ENCODE data around the gene LTBP1.

LTBP1 gene

DNA sequence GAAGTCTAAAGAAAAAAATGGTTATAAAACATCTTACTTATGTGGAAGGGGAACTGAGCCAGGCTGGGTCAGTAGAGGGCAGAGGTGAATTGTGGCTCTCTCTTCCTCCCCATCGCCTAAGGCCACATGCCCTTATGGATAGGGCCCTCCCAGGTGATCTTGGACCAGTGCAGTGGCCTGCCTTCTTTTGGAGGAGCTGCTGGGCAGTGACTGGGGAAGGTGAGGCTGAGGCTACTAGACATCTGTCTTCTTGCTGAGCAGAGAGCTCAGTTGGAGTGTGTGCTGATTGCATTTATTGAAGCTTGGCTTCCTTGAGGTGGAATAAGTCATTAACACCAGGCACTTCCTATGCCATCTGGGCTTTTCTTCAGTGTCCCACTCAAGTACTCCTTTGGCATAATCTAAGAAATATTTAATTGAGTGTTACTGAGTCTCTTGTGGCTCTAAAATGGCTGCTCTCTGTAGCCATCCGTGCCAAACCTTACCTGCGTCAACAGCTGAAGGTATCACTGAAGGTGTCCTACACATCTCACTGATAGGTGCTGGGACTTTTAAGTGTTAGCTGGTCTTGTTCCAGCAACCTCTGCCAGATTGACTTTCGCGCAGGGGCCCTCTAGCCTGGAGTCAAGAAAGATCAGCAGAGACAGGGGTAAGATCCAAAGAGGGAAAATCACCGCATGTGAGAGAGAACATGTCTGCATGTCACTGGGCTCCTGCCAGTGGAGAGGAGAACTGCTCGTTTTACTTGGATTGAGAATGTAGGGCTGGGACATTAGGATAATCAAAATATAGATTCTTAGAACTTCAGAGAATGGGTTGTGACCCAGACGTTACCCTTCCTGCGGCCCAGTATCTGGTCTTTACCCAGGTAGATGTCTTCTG lies 256.1 kb downstream of the LTBP1 start:
- H3K36me3 ChIP-seq (ENCODE audit: control insufficient read depth, low read depth, low read length) = no peaks in the 10 kb centered on the region
- H3K4me3 ChIP-seq (ENCODE audit: low read length) = no peak overlapping the region
- no peaks in the 10 kb centered on the region for H3K27me3 ChIP-seq (ENCODE audit: control insufficient read depth, insufficient read depth, low read length)
- no peaks in the 10 kb centered on the region for H3K4me1 ChIP-seq (ENCODE audit: control insufficient read depth, low read depth, low read length)
- H3K27ac ChIP-seq (ENCODE audit: low read length) = no peak overlapping the region
- no peaks in the 10 kb centered on the region for H3K9me3 ChIP-seq (ENCODE audit: control insufficient read depth, low read depth, low read length)
- no peak overlapping the region for H3K9ac ChIP-seq (ENCODE audit: low read length)

- Histone ChIP-seq H3K27me3 (ENCODE audit: control insufficient read depth, insufficient read depth, low read length) (no peaks in the 10 kb centered on the region), H3K4me1 (ENCODE audit: control insufficient read depth, low read depth, low read length) (no peaks in the 10 kb centered on the region), H3K27ac (ENCODE audit: low read length) (no peak overlapping the region), H3K9me3 (ENCODE audit: control insufficient read depth, low read depth, low read length) (no peaks in the 10 kb centered on the region), H3K4me3 (ENCODE audit: low read length) (no peak overlapping the region), H3K36me3 (ENCODE audit: control insufficient read depth, low read depth, low read length) (no peaks in the 10 kb centered on the region), H3K9ac (ENCODE audit: low read length) (no peak overlapping the region)
Measured at GRCh38 chr2:33204945-33205344, 258.2 kb downstream of the LTBP1 start.

DNA sequence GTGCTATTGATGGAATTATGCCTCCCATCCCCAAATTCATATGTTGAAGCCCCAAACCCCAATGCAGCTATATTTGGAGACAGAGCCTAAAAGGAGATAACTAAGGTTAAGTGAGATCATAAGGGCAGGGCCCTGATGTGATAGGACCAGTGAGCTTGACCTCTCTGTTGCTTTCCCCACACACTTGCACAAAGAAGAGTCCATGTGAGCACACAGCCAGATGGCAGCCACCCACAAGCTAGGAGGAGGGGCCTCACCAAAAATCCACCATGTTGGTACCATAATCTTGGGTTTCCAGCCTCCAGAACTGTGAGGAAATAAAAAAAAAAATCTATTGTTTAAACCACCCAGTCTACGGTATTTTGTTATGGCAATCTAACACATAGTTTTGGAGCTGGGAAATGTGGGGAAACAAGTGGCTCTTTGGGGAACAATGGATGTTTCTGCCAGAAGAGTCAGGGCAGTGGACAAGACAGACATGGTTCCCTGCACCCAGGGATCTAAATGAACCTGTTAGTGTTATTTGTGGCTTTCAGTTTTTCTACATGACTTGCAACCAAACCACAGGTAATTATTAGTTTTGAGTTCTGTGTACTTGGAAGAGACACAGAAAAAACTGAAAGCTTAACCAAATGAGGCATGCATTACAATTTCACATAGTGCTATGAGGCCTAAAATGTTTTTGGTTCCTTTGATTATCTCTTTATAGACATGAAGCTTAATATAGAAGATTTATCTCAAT lies 259.1 kb downstream of the LTBP1 start:
- Histone ChIP-seq H3K36me3 (ENCODE audit: control insufficient read depth, low read depth, low read length) (no peaks in the 10 kb centered on the region), H3K4me1 (ENCODE audit: control insufficient read depth, low read depth, low read length) (peaks cover 5% of the 10 kb centered on the region), H3K9ac (ENCODE audit: low read length) (no peak overlapping the region), H3K9me3 (ENCODE audit: control insufficient read depth, low read depth, low read length) (no peaks in the 10 kb centered on the region), H3K27ac (ENCODE audit: low read length) (no peak overlapping the region), H3K4me3 (ENCODE audit: low read length) (no peak overlapping the region), H3K27me3 (ENCODE audit: control insufficient read depth, insufficient read depth, low read length) (no peaks in the 10 kb centered on the region)

- no peaks in the 10 kb centered on the region for H3K36me3 ChIP-seq (ENCODE audit: control insufficient read depth, low read depth, low read length)
- no peak overlapping the region for H3K9ac ChIP-seq (ENCODE audit: low read length)
- no peaks in the 10 kb centered on the region for H3K9me3 ChIP-seq (ENCODE audit: control insufficient read depth, low read depth, low read length)
- no peaks in the 10 kb centered on the region for H3K27me3 ChIP-seq (ENCODE audit: control insufficient read depth, insufficient read depth, low read length)
- H3K4me3 ChIP-seq (ENCODE audit: low read length) = no peak overlapping the region
- H3K27ac ChIP-seq (ENCODE audit: low read length) = no peak overlapping the region
- H3K4me1 ChIP-seq (ENCODE audit: control insufficient read depth, low read depth, low read length) = peaks cover 5% of the 10 kb centered on the region
Measured at GRCh38 chr2:33207151-33207740, 260.5 kb downstream of the LTBP1 start.

DNA sequence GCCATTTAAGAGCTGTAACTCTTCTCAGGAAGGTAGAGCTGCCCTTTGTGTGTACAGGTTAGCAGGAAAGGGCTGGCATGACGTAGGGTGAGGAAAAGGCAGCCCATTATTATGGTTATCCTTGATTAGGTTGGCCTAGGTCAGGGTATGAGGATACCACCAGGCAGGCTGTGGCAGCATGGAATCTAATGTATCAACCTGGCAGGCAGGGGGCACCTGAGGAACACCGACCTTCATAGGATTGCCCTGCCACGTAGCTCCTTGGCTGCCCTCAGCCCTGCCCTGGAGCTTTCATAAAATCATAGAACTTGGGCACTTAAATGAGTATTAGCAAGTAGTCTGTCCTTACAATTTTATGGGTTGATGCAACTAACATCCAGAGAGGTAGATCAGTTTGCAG lies 261.6 kb downstream of the LTBP1 start:
- Histone ChIP-seq H3K9ac (ENCODE audit: low read length) (no peak overlapping the region), H3K4me1 (ENCODE audit: control insufficient read depth, low read depth, low read length) (peaks cover 5% of the 10 kb centered on the region), H3K4me3 (ENCODE audit: low read length) (no peak overlapping the region), H3K27me3 (ENCODE audit: control insufficient read depth, insufficient read depth, low read length) (no peaks in the 10 kb centered on the region), H3K27ac (ENCODE audit: low read length) (no peak overlapping the region), H3K9me3 (ENCODE audit: control insufficient read depth, low read depth, low read length) (no peaks in the 10 kb centered on the region), H3K36me3 (ENCODE audit: control insufficient read depth, low read depth, low read length) (no peaks in the 10 kb centered on the region)

DNA sequence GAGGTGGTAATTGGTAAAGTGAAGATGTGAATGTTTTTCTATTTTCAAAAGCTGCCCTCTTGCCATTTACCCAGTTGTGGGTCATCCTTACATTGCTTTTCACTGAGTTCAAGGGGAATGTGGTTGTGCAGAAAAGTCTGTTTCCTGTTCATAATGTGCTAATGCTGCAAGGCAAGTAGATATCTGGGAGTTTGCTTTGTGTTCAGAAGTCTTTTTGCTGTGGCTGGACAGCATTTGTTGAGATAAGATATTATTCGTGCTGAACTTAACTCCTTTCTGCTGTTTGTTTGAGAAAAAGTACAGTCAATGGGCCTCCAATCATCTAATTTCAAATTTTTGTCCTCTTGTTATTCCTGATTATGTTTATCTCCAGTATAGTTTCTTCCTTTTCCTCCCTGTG lies 263.2 kb downstream of the LTBP1 start:
- Histone ChIP-seq H3K4me3 (ENCODE audit: low read length) (no peak overlapping the region), H3K9ac (ENCODE audit: low read length) (no peak overlapping the region), H3K9me3 (ENCODE audit: control insufficient read depth, low read depth, low read length) (no peaks in the 10 kb centered on the region), H3K36me3 (ENCODE audit: control insufficient read depth, low read depth, low read length) (no peaks in the 10 kb centered on the region), H3K4me1 (ENCODE audit: control insufficient read depth, low read depth, low read length) (peaks cover 5% of the 10 kb centered on the region), H3K27me3 (ENCODE audit: control insufficient read depth, insufficient read depth, low read length) (no peaks in the 10 kb centered on the region), H3K27ac (ENCODE audit: low read length) (no peak overlapping the region)

- Histone ChIP-seq H3K36me3 (ENCODE audit: control insufficient read depth, low read depth, low read length) (no peaks in the 10 kb centered on the region), H3K4me1 (ENCODE audit: control insufficient read depth, low read depth, low read length) (peaks cover 5% of the 10 kb centered on the region), H3K9ac (ENCODE audit: low read length) (no peak overlapping the region)
Measured at GRCh38 chr2:33210626-33211025, 263.9 kb downstream of the LTBP1 start.

GRCh38 chr2:33212151-33212550 lies 265.4 kb downstream of the LTBP1 start:
- Histone ChIP-seq H3K27ac (ENCODE audit: low read length) (no peak overlapping the region), H3K9ac (ENCODE audit: low read length) (no peak overlapping the region), H3K27me3 (ENCODE audit: control insufficient read depth, insufficient read depth, low read length) (no peaks in the 10 kb centered on the region), H3K36me3 (ENCODE audit: control insufficient read depth, low read depth, low read length) (no peaks in the 10 kb centered on the region), H3K4me1 (ENCODE audit: control insufficient read depth, low read depth, low read length) (peaks cover 5% of the 10 kb centered on the region), H3K4me3 (ENCODE audit: low read length) (no peak overlapping the region), H3K9me3 (ENCODE audit: control insufficient read depth, low read depth, low read length) (no peaks in the 10 kb centered on the region)

More at GRCh38 chr2:33210626-33211025, 263.9 kb downstream of the LTBP1 start:
- Histone ChIP-seq H3K27me3 (ENCODE audit: control insufficient read depth, insufficient read depth, low read length) (no peaks in the 10 kb centered on the region), H3K27ac (ENCODE audit: low read length) (no peak overlapping the region), H3K4me3 (ENCODE audit: low read length) (no peak overlapping the region), H3K9me3 (ENCODE audit: control insufficient read depth, low read depth, low read length) (no peaks in the 10 kb centered on the region)

GRCh38 chr2:33213244-33213643 lies 266.5 kb downstream of the LTBP1 start:
- peaks cover 5% of the 10 kb centered on the region for H3K4me1 ChIP-seq (ENCODE audit: control insufficient read depth, low read depth, low read length)
- no peak overlapping the region for H3K4me3 ChIP-seq (ENCODE audit: low read length)
- H3K27me3 ChIP-seq (ENCODE audit: control insufficient read depth, insufficient read depth, low read length) = no peaks in the 10 kb centered on the region
- H3K9me3 ChIP-seq (ENCODE audit: control insufficient read depth, low read depth, low read length) = no peaks in the 10 kb centered on the region
- H3K27ac ChIP-seq (ENCODE audit: low read length) = no peak overlapping the region
- H3K36me3 ChIP-seq (ENCODE audit: control insufficient read depth, low read depth, low read length) = no peaks in the 10 kb centered on the region
- H3K9ac ChIP-seq (ENCODE audit: low read length) = no peak overlapping the region

DNA sequence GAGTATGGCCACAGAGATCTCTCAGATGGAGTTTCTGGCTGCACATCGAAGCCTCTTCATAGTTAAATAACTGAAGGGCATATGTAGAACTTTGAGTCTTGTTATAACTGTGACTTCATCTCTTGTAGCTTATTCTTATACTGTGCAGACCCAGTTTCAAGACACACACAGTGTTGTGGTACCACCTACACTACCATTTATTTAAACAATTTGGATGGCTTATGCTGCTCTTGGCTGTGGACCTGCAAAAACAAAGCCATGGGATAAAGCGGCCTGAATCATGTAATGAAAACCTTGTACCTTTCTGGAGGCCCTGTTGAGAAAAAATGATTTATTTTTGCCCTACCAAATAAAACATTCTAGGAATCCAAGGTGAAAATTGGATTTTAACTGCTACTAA lies 266.9 kb downstream of the LTBP1 start:
- H3K4me3 ChIP-seq (ENCODE audit: low read length) = no peak overlapping the region
- H3K27ac ChIP-seq (ENCODE audit: low read length) = no peak overlapping the region
- peaks cover 5% of the 10 kb centered on the region for H3K4me1 ChIP-seq (ENCODE audit: control insufficient read depth, low read depth, low read length)
- H3K9ac ChIP-seq (ENCODE audit: low read length) = no peak overlapping the region
- H3K27me3 ChIP-seq (ENCODE audit: control insufficient read depth, insufficient read depth, low read length) = no peaks in the 10 kb centered on the region
- H3K36me3 ChIP-seq (ENCODE audit: control insufficient read depth, low read depth, low read length) = no peaks in the 10 kb centered on the region
- no peaks in the 10 kb centered on the region for H3K9me3 ChIP-seq (ENCODE audit: control insufficient read depth, low read depth, low read length)

GRCh38 chr2:33214436-33214835 lies 267.7 kb downstream of the LTBP1 start:
- Histone ChIP-seq H3K36me3 (ENCODE audit: control insufficient read depth, low read depth, low read length) (no peaks in the 10 kb centered on the region), H3K27ac (ENCODE audit: low read length) (no peak overlapping the region), H3K4me1 (ENCODE audit: control insufficient read depth, low read depth, low read length) (peaks cover 11% of the 10 kb centered on the region), H3K4me3 (ENCODE audit: low read length) (no peak overlapping the region), H3K27me3 (ENCODE audit: control insufficient read depth, insufficient read depth, low read length) (no peaks in the 10 kb centered on the region), H3K9me3 (ENCODE audit: control insufficient read depth, low read depth, low read length) (no peaks in the 10 kb centered on the region), H3K9ac (ENCODE audit: low read length) (no peak overlapping the region)
